Activated CD4-positive, CD25-positive, alpha-beta regulatory T cell (primary cell): ENCODE results near the gene NOXO1.
A peak's percentile ranks its signal among the peaks of the same experiment; 100 is the strongest.

Source experiments
- DNase-seq, 4 experiments: peaks; one replicate each; lab custom pipeline; 2025; lab: John Stamatoyannopoulos, UW

Gene NOXO1

DNA sequence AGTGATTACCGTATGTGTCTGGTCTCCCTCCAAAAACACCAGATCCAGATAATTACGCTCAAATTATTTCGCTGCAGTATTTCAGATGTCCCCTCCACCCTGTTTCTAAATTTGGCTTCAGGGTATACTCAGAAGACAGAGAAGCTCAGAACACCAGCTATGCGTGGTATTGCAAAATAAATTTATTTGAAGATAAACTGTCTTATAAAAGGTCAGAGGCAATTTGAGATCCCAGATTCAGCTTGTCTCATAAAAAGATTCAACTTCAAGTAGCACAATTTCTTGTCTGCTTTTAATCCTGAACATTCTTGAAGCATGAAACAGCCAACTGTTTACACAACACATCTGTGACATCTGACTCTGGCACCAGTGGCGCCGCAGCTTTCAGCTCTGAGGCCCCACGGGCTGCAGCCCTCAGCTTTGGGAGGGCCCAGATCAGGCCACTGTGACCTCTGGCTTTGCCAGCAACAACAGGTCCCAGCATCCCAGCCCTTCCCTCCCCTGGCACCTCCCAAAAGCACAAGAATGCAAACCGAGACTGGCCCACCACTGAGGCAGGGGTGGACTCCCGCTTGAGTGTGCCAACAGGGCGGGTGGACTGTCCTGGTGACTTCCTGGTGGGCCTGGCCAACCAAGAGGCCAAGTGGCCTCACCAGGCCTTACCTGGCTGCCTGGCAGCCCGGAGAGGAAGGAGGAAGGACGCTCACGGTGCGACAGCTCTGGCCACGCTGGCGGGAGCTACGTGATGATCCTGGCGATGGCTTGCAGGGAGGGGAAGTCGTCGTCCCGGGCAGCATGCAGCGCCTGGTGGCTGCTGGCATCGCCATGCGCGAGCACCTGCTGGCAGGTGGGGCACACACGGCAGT, 16.5 kb upstream of the NOXO1 start:
- DNase-seq, result no peak

DNA sequence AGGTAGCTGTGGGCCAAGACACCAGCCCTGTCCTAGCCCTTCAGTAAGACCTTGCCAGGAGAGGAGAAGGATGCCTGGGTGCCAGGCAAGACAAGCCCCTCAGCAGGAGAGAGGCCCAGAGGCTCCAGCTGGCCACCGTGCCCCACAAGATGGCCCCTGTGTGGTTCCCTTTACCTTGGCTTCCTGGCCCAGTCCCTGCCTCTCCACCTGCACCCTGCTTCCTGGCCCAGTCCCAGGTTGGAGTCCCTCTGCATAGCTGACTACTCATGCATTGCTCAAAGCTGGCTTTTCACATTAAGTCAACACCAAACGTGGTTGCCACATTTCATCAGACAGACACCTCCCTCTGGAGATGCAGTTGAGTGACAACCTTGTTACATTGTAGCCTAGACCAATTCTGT, 12.5 kb upstream of the NOXO1 start:
- no peak for DNase-seq

DNA sequence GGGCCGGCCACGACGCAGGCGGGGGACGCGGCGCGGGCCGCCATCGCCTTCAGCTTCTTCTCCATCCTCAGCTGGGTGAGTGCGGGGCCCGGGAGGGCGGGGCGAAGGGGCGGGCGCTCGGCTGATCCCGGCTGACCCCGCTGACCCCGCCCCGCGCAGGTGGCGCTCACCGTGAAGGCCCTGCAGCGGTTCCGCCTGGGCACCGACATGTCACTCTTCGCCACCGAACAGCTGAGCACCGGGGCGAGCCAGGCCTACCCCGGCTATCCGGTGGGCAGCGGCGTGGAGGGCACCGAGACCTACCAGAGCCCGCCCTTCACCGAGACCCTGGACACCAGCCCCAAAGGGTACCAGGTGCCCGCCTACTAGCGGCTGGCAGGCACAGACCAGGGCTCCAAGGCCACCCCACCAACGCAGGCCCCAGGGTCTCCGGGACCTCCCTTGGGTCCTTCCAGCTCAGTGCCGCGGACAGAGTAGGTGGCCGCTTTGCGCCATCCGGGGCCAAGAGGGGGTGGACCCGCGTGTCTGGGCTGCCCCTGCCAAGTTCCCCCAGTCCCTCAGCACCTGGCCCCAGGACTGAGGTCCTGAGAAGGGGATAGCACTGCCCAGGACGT, 11.5 kb upstream of the NOXO1 start:
- DNase-seq, result no peak

DNA sequence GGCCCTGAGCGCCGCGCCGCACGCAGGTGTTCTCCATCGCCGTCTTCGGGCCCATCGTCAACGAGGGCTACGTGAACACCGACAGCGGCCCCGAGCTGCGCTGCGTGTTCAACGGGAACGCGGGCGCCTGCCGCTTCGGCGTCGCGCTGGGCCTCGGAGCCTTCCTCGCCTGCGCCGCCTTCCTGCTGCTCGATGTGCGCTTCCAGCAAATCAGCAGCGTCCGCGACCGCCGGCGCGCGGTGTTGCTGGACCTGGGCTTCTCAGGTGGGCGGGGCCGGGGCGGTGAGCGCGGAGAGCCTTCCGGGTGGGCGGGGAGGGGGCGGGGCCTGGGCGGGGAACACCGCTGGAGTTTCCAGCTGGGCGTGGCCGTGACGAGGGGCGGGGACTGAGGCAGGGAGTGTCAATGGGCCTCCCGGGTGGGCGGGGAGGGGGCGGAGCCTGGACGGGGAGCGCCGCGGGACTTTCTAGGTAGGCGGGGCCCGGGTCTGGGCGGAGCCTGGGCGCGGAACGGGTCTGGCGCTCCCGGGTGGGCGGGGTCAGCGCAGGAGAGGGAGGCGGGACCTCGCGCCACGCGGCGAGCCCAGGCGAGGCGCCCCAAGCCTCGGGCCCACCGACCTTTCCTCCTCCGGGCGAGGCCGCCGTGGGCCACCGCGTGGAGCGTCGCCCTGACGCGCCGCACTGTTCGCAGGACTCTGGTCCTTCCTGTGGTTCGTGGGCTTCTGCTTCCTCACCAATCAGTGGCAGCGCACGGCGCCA, 10.9 kb upstream of the NOXO1 start:
- DNase-seq, result peak; percentile 97 to 99 (median 98)

DNA sequence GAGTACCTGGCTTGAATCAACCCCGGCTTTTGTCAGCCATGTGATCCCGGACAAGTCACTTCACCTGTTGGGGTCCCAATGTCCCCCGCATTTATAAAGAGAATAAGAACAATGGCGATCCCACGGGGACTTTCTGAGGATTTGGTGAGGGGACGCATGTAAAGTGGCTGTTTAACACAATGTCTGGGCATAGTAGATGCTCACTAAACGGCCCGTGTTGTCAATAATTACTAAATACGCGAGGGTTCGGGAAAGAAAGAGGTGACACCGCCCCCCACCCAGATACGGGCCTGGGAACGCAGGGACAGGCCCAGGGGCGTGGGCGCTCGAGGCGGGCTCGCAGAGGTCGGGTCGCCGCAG, 10.3 kb upstream of the NOXO1 start:
- no peak for DNase-seq

DNA sequence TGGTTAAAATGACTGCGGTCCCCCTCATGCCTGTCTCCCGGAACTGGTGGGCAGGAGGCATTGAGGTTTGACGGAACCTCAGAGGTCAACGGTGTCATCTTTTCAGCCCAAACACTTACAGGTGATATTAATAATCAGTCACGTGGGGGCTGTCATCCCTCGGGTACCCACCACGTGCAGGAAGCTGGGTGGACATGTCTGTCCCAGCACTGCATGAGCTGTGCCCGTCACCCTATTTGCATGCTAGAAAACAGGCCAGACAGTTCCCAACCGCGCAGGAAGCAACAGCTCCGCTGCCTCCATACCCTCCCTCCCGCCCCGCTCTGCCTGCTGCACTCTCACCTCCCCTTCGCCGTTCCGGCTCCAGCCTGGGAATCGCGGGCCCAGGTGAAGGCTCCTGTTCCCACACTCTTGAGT, 9.9 kb upstream of the NOXO1 start:
- DNase-seq, result no peak

DNA sequence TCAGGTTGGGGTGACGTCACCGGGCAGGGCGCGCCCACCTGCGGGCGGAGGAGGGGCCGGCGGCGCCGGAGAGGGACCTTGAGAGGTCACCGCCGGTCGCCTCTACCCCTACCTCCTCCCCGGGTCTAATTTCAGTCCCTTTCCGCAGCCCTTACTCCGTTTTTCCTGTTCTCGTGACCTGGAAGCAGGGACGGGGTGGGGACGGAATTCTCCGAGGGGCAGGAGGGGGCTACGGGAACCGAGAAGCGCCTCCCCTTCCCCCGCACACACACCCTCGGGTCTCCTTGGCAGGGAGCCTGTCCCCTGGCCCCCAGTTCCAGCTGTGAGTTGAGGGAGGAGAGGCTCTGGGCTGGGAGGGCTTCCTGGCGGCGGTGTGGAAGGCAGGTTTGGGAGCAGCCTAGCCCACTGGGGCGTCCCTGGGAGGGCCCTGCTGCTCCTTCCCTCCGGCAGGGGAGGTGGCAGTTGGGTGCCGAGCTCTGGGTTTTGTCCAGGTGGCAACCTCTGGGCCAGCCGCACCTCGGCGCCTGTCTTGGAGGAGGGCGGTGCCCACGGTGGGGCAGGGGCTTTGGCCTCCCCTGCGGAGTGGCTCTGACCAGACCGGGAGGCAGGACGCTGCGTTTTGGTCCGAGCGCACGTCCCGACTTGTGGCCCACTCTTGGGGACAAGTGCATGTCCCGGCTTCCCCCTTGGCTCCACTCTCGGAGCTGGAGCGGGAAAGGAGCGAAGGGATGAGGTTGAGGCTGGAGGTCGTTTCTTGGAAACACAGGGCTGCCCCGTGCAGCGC, 9.3 kb upstream of the NOXO1 start:
- no peak for DNase-seq

DNA sequence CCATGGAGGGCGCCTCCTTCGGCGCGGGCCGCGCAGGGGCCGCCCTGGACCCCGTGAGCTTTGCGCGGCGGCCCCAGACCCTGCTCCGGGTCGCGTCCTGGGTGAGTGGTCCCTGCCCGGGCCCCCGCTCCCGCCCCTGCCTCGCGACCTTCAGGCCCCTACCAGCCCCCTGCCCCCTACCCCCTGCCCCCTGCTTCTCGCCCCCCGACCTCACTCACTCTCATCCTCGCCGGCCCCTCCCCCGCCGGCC, 8.8 kb upstream of the NOXO1 start:
- no peak for DNase-seq

DNA sequence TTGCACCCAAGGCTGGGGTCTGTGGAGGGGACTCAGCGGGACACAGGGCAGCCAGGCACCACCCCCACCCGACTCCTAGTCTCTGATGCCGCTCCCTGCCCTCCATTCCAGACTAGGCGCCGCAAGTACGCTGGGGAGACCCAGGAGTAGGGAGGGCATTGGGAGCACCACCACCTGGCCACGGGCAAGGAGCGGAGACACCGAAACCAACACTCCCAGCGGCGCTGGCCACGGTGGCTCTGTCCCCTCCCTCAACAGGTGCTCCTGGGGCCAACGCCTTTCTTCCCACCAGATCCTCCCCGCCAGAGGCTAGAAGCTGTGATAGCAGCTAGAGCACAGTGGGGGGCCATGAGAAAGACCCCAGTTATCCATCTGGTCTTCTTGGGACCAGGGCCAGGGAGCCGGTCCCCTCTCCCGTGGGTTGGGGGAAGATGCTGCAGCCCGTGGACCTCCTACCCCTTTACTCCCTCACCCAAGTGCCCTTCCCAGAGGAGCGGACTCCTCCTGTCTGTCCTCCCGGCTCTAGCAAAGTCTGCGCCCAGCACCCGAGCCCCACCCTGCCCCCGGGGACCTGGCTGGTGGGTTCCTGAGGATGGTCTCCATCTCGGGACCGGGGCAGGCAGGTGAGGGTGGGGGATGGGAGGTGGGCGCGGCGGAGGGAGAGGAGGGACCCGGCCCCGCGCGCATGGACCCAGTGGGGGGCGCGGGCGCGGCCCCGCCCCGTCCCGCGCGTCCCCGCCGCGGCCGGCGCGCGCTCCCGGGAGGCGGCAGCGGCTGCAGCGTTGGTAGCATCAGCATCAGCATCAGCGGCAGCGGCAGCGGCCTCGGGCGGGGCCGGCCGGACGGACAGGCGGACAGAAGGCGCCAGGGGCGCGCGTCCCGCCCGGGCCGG, 8.2 kb upstream of the NOXO1 start, which contains the start of gene SYNGR3:
Gene SYNGR3 (plus strand): TSS at position 762 of the 892 bp plus-strand sequence. CDS start 133 bp downstream, outside the sequence.
- DNase-seq, result no peak

DNA sequence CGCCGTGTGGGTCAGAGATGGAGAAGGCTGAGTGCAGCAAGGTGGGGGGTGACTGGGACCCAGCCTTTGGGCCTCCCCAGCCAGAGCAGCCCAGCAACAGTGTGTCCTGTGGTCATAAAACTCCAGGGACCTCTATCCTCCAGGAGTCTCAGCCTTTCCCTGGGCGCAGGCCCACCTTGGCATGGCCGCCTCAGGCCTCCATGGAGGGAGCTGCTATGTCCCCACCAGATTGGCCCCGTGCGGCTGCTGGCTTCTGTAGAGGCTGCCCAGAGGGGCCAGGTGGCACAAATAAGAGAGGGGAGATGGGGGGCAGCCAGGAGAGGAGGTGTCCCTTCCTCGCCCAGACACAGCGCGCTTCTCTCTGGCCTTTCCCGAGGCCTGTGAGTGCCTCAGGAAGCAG, 5.9 kb upstream of the NOXO1 start:
- DNase-seq, result no peak

DNA sequence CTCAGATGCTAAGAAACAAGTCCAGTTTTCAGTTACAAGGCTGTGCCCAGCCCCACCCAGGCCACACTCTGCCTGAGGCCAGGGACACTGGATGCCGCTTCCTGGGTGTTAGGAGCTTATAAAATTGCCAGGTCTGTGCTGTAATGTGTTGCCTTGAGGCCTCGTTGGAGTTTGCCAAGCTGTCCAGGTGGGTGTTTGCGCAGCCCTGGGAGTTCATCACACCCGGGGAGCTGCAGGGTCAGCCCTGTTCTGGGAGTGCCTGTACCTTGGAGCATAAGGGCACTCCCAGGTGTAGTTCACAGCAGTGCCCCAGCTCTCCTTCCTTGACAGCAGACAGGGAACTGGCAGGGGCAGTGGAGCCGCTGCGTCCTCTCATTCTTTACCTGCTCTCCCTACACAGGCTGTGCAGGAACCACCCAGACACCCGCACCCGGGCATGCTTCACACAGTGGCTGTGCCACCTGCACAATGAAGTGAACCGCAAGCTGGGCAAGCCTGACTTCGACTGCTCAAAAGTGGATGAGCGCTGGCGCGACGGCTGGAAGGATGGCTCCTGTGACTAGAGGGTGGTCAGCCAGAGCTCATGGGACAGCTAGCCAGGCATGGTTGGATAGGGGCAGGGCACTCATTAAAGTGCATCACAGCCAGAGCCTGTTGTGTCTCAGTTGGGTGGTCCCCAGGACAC, 4.3 kb upstream of the NOXO1 start:
- no peak for DNase-seq

DNA sequence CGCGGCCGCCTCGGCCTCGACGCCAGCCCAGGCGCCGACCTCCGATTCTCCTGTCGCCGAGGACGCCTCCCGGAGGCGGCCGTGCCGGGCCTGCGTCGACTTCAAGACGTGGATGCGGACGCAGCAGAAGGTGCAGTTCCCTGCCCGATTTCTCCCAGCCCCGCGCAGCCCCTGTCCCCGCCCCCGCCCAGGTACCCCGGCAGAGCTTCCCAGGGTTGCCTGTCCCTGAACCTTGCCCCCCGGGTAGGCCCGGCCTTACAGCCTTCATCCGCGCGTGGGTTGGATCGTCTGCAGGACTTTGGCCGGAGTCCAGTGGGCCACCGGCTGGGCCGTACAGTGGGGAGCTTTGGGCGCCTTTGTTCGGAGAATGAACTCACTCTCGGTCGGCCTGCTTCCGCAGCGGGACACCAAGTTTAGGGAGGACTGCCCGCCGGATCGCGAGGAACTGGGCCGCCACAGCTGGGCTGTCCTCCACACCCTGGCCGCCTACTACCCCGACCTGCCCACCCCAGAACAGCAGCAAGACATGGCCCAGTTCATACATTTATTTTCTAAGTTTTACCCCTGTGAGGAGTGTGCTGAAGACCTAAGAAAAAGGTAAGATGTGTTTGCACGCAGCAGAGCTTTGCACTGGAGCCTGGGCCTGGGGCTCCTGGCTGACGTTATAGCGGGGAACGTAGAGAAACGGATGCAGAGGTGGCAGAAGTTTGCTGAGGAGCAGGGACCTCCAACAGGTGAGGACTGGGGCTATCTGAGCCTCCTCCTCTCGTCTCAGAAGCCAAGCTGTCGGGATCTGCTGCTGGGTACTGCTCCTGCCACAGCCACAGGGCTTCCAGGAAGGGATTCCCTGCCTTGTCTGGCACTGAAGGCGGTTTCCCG, 3.3 kb upstream of the NOXO1 start:
- DNase-seq, result no peak

DNA sequence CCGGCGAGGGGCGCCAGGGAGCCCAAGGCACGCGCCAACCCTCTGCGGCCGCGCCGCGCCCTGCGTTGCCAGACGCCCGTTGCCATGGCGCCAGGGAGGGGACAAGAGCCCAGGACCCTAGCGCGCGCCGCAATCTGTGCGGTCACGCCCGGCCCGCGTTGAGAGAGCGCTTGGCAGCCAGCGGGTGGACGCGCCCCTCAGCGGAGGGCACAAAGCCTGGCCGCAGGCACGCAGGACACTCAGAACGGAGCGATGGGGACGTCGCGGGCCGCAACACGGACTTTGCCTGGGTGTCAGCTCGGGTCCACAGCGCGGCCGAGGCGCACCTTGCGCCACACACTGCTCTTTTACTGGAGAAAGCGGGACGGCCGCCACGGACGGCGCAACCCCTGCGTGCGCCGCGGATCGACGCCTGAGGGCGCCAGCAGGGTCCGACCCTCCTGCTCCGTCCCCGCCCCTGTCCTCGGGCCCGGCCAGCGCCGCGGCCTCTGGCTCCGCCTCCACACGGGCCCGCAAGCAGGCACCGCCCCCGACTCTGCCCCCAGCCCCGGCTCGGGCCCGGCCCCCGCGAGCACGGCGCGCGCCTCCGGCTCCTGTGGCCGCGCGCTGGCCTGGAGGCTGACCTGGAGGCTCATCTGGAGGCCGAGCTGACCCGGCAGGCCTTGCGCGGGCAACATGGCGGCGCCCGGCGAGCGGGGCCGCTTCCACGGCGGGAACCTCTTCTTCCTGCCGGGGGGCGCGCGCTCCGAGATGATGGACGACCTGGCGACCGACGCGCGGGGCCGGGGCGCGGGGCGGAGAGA, 2.5 kb upstream of the NOXO1 start, which contains the start of gene GFER:
Gene GFER (plus strand): TSS at position 650 of the 803 bp plus-strand sequence. CDS start 26 bp downstream, at position 676.
- DNase-seq, result peak; percentile 34 to 59 (median 44)

DNA sequence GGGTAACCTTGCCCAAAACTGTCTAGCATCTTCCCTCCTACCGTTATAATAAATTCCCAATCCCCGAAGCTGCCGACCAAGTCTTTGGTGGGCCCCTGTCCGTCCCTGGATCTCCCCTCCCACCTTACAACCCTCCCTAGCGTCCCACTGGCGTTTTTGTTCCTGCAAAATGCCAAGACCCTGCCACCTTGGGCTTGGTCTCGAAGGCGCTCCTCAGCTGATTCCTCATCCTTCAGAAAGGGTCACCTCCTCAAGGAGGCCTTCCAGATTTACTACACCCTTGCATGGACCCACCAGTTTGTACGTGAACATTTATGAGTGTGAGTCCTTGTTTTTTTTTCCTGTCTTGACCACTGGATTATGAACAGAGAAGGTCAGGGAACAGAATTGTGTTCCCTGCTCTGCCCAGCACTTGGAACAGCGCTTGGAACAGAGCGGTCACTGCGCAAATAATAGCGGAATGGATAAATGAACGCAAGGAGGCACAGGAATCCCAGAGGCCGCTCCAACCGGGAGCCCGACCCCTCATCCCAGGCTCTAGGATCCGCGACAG, 1.8 kb upstream of the NOXO1 start:
- DNase-seq, result no peak

DNA sequence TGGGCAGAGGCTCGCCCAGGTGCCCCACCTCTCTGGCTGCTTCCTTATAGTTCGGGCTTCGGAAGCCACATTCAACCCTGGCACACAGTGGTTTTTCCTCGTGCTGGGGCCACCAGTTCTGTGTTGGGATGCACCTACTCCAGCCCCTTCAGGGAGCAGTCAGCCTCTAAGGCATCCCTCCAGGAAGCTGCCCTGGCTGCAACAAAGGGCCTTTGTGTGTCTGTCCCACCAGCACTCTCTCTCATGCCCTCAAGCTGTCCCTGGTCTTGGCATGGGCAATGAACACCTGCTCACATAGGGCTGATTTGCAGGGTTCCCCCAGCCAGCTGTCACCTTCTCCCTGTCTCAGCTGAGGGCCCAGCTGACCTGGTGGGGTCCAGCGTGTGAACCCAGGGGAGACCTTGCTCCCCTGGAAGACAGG, 754 bp upstream of the NOXO1 start:
- no peak for DNase-seq

DNA sequence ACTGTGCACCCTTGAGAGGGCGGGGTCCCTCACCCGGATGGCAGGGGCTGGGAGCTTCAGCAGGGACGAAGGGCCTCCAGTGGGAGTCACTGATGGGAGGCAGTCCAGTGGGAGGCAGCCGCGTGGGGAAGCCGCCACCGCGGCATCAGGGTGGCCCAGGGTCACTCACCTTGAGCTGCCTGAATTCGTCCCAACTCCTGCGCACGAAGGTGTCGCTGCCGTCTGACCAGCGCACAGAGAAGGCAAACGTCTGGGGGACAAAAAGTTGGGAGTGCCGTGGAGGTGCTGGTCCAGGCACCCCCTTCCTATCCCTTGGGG, 540 bp downstream of the NOXO1 start:
- no peak for DNase-seq

DNA sequence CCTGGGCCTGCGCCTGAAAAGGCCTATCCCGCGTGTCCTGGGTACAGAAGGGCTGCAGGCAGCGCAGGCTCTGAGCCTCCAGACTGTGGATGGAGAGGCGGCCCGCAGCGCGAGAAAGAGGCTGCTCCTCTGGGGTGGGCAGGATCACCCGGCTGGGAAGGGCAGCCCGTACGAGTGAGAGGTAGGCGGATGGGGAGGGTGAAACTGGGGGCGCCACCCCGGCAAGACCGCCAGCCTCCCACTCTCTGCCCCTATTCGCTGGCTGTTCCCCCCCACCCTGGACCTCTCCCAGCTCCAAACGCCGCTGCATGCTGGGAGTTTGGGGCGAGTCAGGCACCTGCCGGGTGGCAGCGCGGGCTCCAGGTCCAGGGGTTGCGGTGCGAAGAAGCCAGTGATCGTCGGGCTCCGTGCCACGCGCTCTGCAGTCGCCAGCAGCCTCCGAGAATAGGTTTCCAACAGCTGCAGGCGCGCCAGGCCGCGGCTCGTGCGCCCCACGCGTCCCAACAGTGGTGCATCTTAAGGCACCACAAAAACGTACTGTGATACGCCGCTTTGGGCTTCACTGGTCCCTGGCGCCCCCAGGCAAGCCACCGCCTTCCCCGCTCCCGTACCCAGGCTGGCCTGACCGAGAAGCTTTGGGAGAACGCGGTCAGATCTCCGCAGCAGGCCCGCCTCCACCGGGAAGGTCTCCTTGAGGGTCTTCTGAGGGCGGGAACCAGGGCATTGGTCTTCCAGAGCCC, 1.1 kb downstream of the NOXO1 start:
- no peak for DNase-seq
